Measurements from ENCODE around the gene APCDD1. TPM values are rescaled to one million over a fixed set of nuclear protein-coding genes. Genes with fewer than 3 reads are reported as not detected.
"Not testable (repeated sequence)": the region's sequence is repeated elsewhere in the genome, so short reads cannot be mapped to it uniquely, and the experiment has no call there.

Gene APCDD1
- total and polyA plus RNA-seq, 4 donors: 0.51 to 2.8 (median 1.5) TPM

DNA sequence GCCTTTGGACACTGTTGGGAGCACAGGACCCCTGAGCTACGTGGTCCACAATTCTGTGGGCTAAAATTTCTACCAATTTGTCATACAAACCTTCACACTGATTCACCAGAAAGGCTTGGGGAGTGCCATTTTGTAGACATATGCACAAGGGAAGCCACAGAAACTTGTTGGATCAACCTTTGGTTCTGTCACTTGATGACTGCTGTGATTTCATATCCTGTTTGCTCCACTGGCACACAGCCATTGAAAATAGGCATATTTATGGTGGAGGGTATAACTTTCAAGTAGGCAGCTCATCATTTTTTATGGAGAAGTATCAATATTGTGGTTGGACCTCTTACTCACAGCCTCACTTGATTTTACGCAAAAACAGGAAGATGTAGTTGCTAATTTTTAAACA is 81.8 kb downstream of the APCDD1 start:
- H3K36me3 ChIP-seq (ENCODE audit: control insufficient read depth in 4 of 4, insufficient read depth in 3 of 4, low read depth in 1 of 4, low read length in 3 of 4): peaks cover 3 to 21% (median 12%) of the 10 kb centered on the region in 4 donors
- WGBS: 96% methylated on average over 2 of the region's 2 CpGs
- H3K27ac ChIP-seq (ENCODE audit: low read depth in 1 of 2, low read length in 2 of 2): no peak overlapping the region
- no peak for DNase-seq (ENCODE audit: low spot score)
- H3K27me3 ChIP-seq (ENCODE audit: control insufficient read depth in 4 of 4, insufficient read depth in 4 of 4, low read length in 3 of 4): no peaks in the 10 kb centered on the region
- TF ChIP-seq FOXA2 (IDR thresholded peaks at IDR 0.05): no peak
- TF ChIP-seq EGR1 (IDR thresholded peaks at IDR 0.05; ENCODE audit: low read depth in 2 of 2): no peak
- TF ChIP-seq RAD21 (IDR thresholded peaks at IDR 0.05): no peak
- TF ChIP-seq NR2F2 (IDR thresholded peaks at IDR 0.05): no peak
- TF ChIP-seq YY1 (IDR thresholded peaks at IDR 0.05): no peak
- TF ChIP-seq TAF1 (conservative IDR thresholded peaks at IDR 0.05): no peak
- H3K4me1 ChIP-seq (ENCODE audit: control insufficient read depth in 4 of 4, insufficient read depth in 4 of 4, low read length in 3 of 4): no peaks in the 10 kb centered on the region
- no peak overlapping the region for H3K9ac ChIP-seq (ENCODE audit: low read depth in 1 of 2, low read length in 2 of 2)
- no peaks in the 10 kb centered on the region for H3K9me3 ChIP-seq (ENCODE audit: control insufficient read depth in 4 of 4, low read length in 3 of 4)
- H3K4me3 ChIP-seq (ENCODE audit: low read depth in 1 of 3, low read length in 3 of 3): no peak overlapping the region

DNA sequence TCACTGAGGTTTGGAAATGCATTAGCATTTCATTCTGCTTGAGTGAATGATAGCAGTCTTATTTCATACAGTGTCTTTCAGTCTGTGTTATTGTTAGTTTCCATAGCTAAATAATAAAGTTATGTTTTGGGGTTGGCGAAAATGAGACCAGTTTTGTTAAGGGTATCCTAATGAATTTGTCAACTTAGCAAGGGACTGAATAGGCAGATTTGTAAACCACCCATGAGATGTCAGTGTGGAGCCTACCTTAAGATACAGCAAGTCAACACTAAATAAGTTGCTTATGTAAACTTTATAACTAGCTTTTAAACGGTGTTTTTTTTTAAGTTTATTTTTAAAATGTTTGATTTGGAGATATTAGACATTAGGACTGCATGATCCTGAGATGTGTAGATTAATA is 83.3 kb downstream of the APCDD1 start:
- H3K27ac ChIP-seq (ENCODE audit: low read depth in 1 of 2, low read length in 2 of 2): no peak overlapping the region
- no peaks in the 10 kb centered on the region for H3K27me3 ChIP-seq (ENCODE audit: control insufficient read depth in 4 of 4, insufficient read depth in 4 of 4, low read length in 3 of 4)
- H3K9me3 ChIP-seq (ENCODE audit: control insufficient read depth in 4 of 4, low read length in 3 of 4): no peaks in the 10 kb centered on the region
- WGBS: 76% methylated on average over 2 of the region's 2 CpGs
- TF ChIP-seq JUND (IDR thresholded peaks at IDR 0.05) (no peak), HNF4G (IDR thresholded peaks at IDR 0.05) (no peak)
- H3K4me3 ChIP-seq (ENCODE audit: low read depth in 1 of 3, low read length in 3 of 3): no peak overlapping the region
- DNase-seq (ENCODE audit: low spot score): no peak
- H3K36me3 ChIP-seq (ENCODE audit: control insufficient read depth in 4 of 4, insufficient read depth in 3 of 4, low read depth in 1 of 4, low read length in 3 of 4): peaks cover 4 to 29% (median 19%) of the 10 kb centered on the region in 4 donors
- no peaks in the 10 kb centered on the region for H3K4me1 ChIP-seq (ENCODE audit: control insufficient read depth in 4 of 4, insufficient read depth in 4 of 4, low read length in 3 of 4)
- H3K9ac ChIP-seq (ENCODE audit: low read depth in 1 of 2, low read length in 2 of 2): no peak overlapping the region

DNA sequence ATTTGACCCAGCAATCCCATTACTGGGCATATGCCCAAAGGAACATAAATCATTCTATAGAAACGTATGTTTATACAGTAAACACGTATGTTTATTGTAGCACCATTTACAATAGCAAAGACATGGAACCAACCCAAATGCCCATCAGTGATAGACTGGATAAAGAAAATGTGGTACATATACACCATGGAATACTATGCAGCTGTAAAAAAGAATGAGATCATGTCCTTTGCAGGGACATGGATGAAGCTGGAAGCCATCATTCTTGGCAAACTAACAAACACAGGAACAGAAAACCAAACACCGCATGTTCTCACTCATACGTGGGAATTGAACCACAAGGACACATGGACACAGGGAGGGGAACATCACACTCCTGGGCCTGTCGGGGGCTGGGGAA is 84.7 kb downstream of the APCDD1 start:
- not testable (repeated sequence) for H3K27me3 ChIP-seq (ENCODE audit: control insufficient read depth in 4 of 4, insufficient read depth in 4 of 4, low read length in 3 of 4); H3K9me3 ChIP-seq (ENCODE audit: control insufficient read depth in 4 of 4, low read length in 3 of 4); H3K9ac ChIP-seq (ENCODE audit: low read depth in 1 of 2, low read length in 2 of 2); H3K4me1 ChIP-seq (ENCODE audit: control insufficient read depth in 4 of 4, insufficient read depth in 4 of 4, low read length in 3 of 4); H3K4me3 ChIP-seq (ENCODE audit: low read depth in 1 of 3, low read length in 3 of 3); DNase-seq (ENCODE audit: low spot score); H3K27ac ChIP-seq (ENCODE audit: low read depth in 1 of 2, low read length in 2 of 2)
- whole genome bisulfite sequencing: 96% methylated on average over 5 of the region's 5 CpGs
- H3K36me3 ChIP-seq (ENCODE audit: control insufficient read depth in 4 of 4, insufficient read depth in 3 of 4, low read depth in 1 of 4, low read length in 3 of 4): peaks cover 4 to 29% (median 23%) of the 10 kb centered on the region in 4 donors

Other genes starting within 250 kb of the APCDD1 start
- gene NAPG, start 71.4 kb downstream of the APCDD1 start, total RNA-seq: 10 to 100 TPM; 16.6 to 23.0 TPM
- gene NAPG, start 71.4 kb downstream of the APCDD1 start, polyA plus RNA-seq: 10 to 100 TPM in 1 of 2 donors, 1 to 10 TPM in 1; 8.1 to 12.6 TPM

All from liver (tissue), 9 donors.